Subcutaneous abdominal adipose tissue (tissue), 5 donors: Measurements from ENCODE around the gene DHODH.
A peak's percentile ranks its signal among the peaks of the same experiment; 100 is the strongest.

Experiments
- H3K27ac ChIP-seq: one replicate; pipeline ENCODE4 v1.7.0; 2013; ENCODE audit warnings: low read depth, mild to moderate bottlenecking, inconsistent platforms, low read length, moderate library complexity
- H3K27me3 ChIP-seq, 5 donors: one replicate each; pipeline ENCODE4 v1.7.0; 2013; ENCODE audit warnings: low read length in 5 of 5, inconsistent platforms in 1 of 5; ENCODE audit not compliant: control insufficient read depth in 5 of 5, insufficient read depth in 4 of 5
- H3K36me3 ChIP-seq, 5 donors: one replicate each; pipeline ENCODE4 v1.7.0; 2013; ENCODE audit warnings: low read length in 5 of 5; ENCODE audit not compliant: control insufficient read depth in 5 of 5, insufficient read depth in 5 of 5
- H3K4me1 ChIP-seq, 5 donors: one replicate each; pipeline ENCODE4 v1.7.0; 2013; ENCODE audit warnings: low read length in 5 of 5, mild to moderate bottlenecking in 3 of 5, moderate library complexity in 1 of 5; ENCODE audit not compliant: control insufficient read depth in 5 of 5, insufficient read depth in 5 of 5
- H3K4me3 ChIP-seq, 5 donors: one replicate each; pipeline ENCODE4 v1.7.0; 2013; ENCODE audit warnings: low read length in 5 of 5, low read depth in 1 of 5
- H3K9ac ChIP-seq, 5 donors: one replicate each; pipeline ENCODE4 v1.7.0; 2013; ENCODE audit warnings: low read length in 5 of 5, mild to moderate bottlenecking in 4 of 5, moderate library complexity in 3 of 5
- H3K9me3 ChIP-seq, 5 donors: one replicate each; pipeline ENCODE4 v1.7.0; 2013; ENCODE audit warnings: low read length in 5 of 5; ENCODE audit not compliant: control insufficient read depth in 5 of 5
- donor health status: healthy.
- donor health status: healthy.
- donor health status: healthy.
- donor health status: healthy.
- donor health status: healthy.

The DHODH gene

GRCh38 chr16:72013389-72013788, 4.8 kb downstream of the DHODH start:
- Histone ChIP-seq H3K27ac (no peak overlapping the region), H3K9ac (peak overlapping the region in 1 of 5 donors; percentile 31), H3K4me1 (peaks cover 10 to 39% (median 34%) of the 10 kb centered on the region in 5 donors)

DNA sequence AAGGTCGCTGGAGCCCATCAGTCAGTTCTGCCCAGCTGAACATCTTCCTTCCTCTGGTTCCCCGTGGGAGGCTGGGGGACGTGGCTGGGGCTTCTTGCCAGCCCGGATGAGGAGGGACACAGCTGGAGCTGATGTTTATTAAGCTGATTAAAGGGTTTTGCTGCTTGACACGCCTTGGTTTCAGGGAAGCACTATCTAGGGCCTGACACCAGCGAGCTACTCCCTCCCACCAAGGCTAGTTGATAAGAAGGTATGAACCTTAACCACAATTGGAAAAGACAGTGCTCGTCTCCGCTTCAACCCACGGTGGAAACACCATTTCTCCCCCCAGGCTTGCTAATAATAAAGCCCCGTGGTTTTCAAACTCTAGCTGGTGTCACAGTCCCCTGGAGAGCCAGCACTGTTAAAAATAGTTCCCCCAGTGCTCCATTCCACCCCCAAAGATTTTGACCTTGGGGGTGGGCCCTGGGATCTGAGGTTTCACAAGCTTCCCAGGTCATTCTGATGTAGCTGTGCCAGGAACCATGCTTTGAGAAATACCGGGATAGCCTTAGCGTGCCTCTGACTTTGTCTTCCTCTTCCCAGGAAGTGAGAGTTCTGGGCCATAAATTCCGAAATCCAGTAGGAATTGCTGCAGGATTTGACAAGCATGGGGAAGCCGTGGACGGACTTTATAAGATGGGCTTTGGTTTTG, 5.5 kb downstream of the DHODH start:
- no peaks in the 10 kb centered on the region for H3K9me3 ChIP-seq
- H3K9ac ChIP-seq = peak overlapping the region in 4 of 5 donors; percentile 2 to 56 (median 42)
- H3K4me3 ChIP-seq = peak overlapping the region in 3 of 5 donors; percentile 4 to 25 (median 6)
- no peaks in the 10 kb centered on the region for H3K27me3 ChIP-seq
- peaks cover 10 to 37% (median 30%) of the 10 kb centered on the region in 5 donors for H3K4me1 ChIP-seq
- H3K27ac ChIP-seq = peak overlapping the region; percentile 37
- peaks cover 0 to 20% (median 5%) of the 10 kb centered on the region in 5 donors for H3K36me3 ChIP-seq

More at GRCh38 chr16:72013389-72013788, 4.8 kb downstream of the DHODH start:
- Histone ChIP-seq H3K27me3 (no peaks in the 10 kb centered on the region), H3K4me3 (peak overlapping the region in 1 of 5 donors; percentile 6), H3K9me3 (no peaks in the 10 kb centered on the region), H3K36me3 (peaks cover 0 to 18% (median 5%) of the 10 kb centered on the region in 5 donors)

- Histone ChIP-seq H3K9me3 (no peaks in the 10 kb centered on the region), H3K4me1 (peaks cover 10 to 36% (median 30%) of the 10 kb centered on the region in 5 donors), H3K27me3 (no peaks in the 10 kb centered on the region), H3K4me3 (peak overlapping the region in 2 of 5 donors; percentile 4 to 25), H3K27ac (peak overlapping the region; percentile 37), H3K36me3 (peaks cover 0 to 20% (median 5%) of the 10 kb centered on the region in 5 donors), H3K9ac (peak overlapping the region in 1 of 5 donors; percentile 53)
Measured at GRCh38 chr16:72014675-72015074, 6.1 kb downstream of the DHODH start.

DNA sequence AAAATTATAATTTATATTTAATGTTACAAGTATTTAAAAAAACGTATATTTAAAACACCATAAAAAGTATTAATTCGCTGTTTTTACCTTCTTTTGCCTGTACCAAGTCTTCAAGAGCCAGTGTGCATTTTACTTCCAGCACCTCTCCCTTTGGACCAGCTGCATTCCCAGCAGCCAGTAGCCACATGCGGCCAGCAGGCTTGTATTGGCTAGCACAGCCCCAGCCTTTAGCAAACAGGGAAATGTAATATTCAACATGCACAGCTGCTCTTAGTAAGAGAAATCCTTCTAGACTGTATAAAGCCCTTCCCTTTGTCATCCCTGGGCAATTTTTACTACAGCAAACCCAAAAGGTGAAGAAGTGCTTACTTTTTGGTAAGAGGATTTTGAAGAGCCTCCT, 6.6 kb downstream of the DHODH start:
- Histone ChIP-seq H3K27ac (no peak overlapping the region), H3K4me1 (peaks cover 10 to 36% (median 30%) of the 10 kb centered on the region in 5 donors), H3K9me3 (no peaks in the 10 kb centered on the region), H3K4me3 (no peak overlapping the region), H3K27me3 (no peaks in the 10 kb centered on the region), H3K36me3 (peaks cover 0 to 20% (median 5%) of the 10 kb centered on the region in 5 donors), H3K9ac (no peak overlapping the region)

GRCh38 chr16:72018470-72018869, 9.9 kb downstream of the DHODH start:
- H3K4me1 ChIP-seq = peaks cover 13 to 33% (median 28%) of the 10 kb centered on the region in 5 donors
- H3K27ac ChIP-seq = peak overlapping the region; percentile 63
- H3K9ac ChIP-seq = no peak overlapping the region
- H3K27me3 ChIP-seq = no peaks in the 10 kb centered on the region
- H3K36me3 ChIP-seq = peaks cover 0 to 50% (median 23%) of the 10 kb centered on the region in 5 donors
- no peak overlapping the region for H3K4me3 ChIP-seq
- no peaks in the 10 kb centered on the region for H3K9me3 ChIP-seq

- peaks cover 6 to 19% (median 14%) of the 10 kb centered on the region in 5 donors for H3K4me1 ChIP-seq
- peaks cover 0 to 64% (median 42%) of the 10 kb centered on the region in 5 donors for H3K36me3 ChIP-seq
- no peaks in the 10 kb centered on the region for H3K9me3 ChIP-seq
- no peak overlapping the region for H3K9ac ChIP-seq
- no peaks in the 10 kb centered on the region for H3K27me3 ChIP-seq
- H3K27ac ChIP-seq = no peak overlapping the region
- H3K4me3 ChIP-seq = no peak overlapping the region
Measured at GRCh38 chr16:72021043-72021442, 12.5 kb downstream of the DHODH start.

DNA sequence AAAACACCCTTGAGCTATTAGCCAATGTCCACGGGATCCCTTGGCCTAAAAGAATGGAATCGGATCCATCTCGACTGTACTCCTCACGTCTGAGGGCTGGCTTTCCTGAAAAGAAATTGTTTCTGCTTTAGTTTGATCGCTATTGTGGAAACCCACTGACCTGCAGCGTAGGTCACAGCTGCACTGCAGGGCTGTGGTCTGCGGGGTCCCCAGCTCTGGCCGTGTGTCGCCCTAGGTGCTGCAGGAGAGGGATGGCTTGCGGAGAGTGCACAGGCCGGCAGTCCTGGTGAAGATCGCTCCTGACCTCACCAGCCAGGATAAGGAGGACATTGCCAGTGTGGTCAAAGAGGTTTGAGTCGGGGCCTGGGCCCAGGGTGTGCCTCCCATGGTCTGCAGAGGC, 13.6 kb downstream of the DHODH start:
- H3K9ac ChIP-seq = no peak overlapping the region
- H3K36me3 ChIP-seq = peaks cover 0 to 66% (median 43%) of the 10 kb centered on the region in 5 donors
- H3K4me1 ChIP-seq = peaks cover 2 to 8% (median 4%) of the 10 kb centered on the region in 5 donors
- no peak overlapping the region for H3K27ac ChIP-seq
- H3K4me3 ChIP-seq = no peak overlapping the region
- no peaks in the 10 kb centered on the region for H3K27me3 ChIP-seq
- H3K9me3 ChIP-seq = no peaks in the 10 kb centered on the region

DNA sequence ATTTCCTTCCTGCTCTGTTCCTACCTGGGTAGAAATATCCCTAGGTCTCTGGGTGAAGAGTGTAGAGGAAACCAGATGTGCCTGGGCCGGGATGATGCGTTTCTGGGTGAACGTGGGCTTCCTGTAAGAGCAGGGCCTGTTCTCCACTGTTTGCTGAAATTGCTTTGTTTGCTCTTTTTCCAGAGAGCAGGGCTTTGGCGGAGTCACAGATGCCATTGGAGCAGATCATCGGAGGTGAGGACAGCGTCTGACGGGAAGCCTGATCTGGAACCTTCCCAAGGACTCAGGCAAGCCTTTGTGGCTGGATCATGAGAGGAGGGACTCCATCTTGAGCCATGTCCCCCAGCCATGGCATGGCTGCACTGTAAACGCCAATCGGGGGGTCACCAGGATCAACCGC, 15.4 kb downstream of the DHODH start:
- H3K4me1 ChIP-seq = peaks cover 5 to 12% (median 11%) of the 10 kb centered on the region in 5 donors
- H3K36me3 ChIP-seq = peaks cover 0 to 68% (median 43%) of the 10 kb centered on the region in 5 donors

GRCh38 chr16:72024862-72025382, 16.4 kb downstream of the DHODH start:
- H3K9ac ChIP-seq = no peak overlapping the region
- H3K4me3 ChIP-seq = no peak overlapping the region
- no peaks in the 10 kb centered on the region for H3K9me3 ChIP-seq
- peaks cover 0 to 68% (median 43%) of the 10 kb centered on the region in 5 donors for H3K36me3 ChIP-seq
- no peaks in the 10 kb centered on the region for H3K27me3 ChIP-seq
- H3K27ac ChIP-seq = no peak overlapping the region
- H3K4me1 ChIP-seq = peaks cover 5 to 12% (median 11%) of the 10 kb centered on the region in 5 donors

More for the DNA sequence above, 15.4 kb downstream of the DHODH start:
- Histone ChIP-seq H3K4me3 (no peak overlapping the region), H3K9me3 (no peaks in the 10 kb centered on the region), H3K27ac (no peak overlapping the region), H3K27me3 (no peaks in the 10 kb centered on the region), H3K9ac (no peak overlapping the region)
